A549 (cell line): ENCODE measurements around the gene NEURL3. TPM values are rescaled to one million over a fixed set of nuclear protein-coding genes. Genes with fewer than 3 reads are reported as not detected.
A peak's percentile ranks its signal among the peaks of the same experiment; 100 is the strongest.

ENCODE experiments used
- ATAC-seq, 2 experiments: fragments of 200-7000 bp in 1 of 2; fragments of >200 bp in 1 of 2; cut with Nextera tagmentation in 1 of 2; cut with Tn5 transposase in 1 of 2; 3 replicates each; pipeline versions ENCODE4 v1.8.0 to v1.9.1; 2018 to 2020; ENCODE audit warnings: mild to moderate bottlenecking in 1 of 2, moderate library complexity in 1 of 2
- CTCF ChIA-PET: fragments of 300-600 bp; sonication (Branson Sonifier 250); formaldehyde crosslinking; extraction: SDS; loops from one replicate; lab custom pipeline; 2021; ENCODE audit warnings: antibody characterized with exemption, inconsistent platforms; lab: Yijun Ruan, JAX
- POLR2A ChIA-PET: fragments of 350-600 bp; formaldehyde crosslinking; extraction: SDS; loops from one replicate; lab custom pipeline; 2021; ENCODE audit warnings: antibody characterized with exemption, inconsistent platforms; lab: Yijun Ruan, JAX
- DNase-seq, 2 experiments: peaks; one replicate each; pipeline versions ENCODE4 v3.0.0 to v3.0.0-alpha.2; 2011 to 2016; ENCODE audit warnings: low read depth in 1 of 2, low spot score in 1 of 2
- FAIRE-seq: peaks from 2 replicates; lab custom pipeline; 2011; peaks lifted over from hg19 to GRCh38; lab: Jason Lieb, UNC
- H3K27ac ChIP-seq, 2 experiments: fragments of >200 bp; sonication (Bioruptor Twin); formaldehyde crosslinking; 3 replicates each; pipeline ENCODE4 v1.5.1; 2016 to 2017
- H3K4me1 ChIP-seq: fragments of >200 bp; sonication (Bioruptor Twin); formaldehyde crosslinking; 3 replicates; pipeline ENCODE4 v1.6.1; 2016
- H3K4me2 ChIP-seq: fragments of >200 bp; sonication (Bioruptor Twin); formaldehyde crosslinking; 3 replicates; pipeline ENCODE4 v1.6.1; 2016
- H3K4me3 ChIP-seq: fragments of >200 bp; sonication (Bioruptor Twin); formaldehyde crosslinking; 3 replicates; pipeline ENCODE4 v1.5.1; 2016
- H3K9me3 ChIP-seq: fragments of >200 bp; sonication (Bioruptor Twin); formaldehyde crosslinking; 3 replicates; pipeline ENCODE4 v1.6.1; 2016
- BHLHE40 ChIP-seq: IDR thresholded peaks from 2 replicates; pipeline ENCODE4 v1.6.1; 2012; ENCODE audit warnings: low read depth, low read length, inconsistent platforms
- CEBPB ChIP-seq, 2 experiments: fragments of >200 bp in 1 of 2; sonication (Bioruptor Twin) in 1 of 2; formaldehyde crosslinking in 1 of 2; IDR thresholded peaks; 2 replicates each; pipeline ENCODE4 v1.6.1; 2012 to 2016
- CTCF ChIP-seq: fragments of >200 bp; sonication (Bioruptor Twin); formaldehyde crosslinking; IDR thresholded peaks from 3 replicates; pipeline ENCODE4 v1.5.1; 2016
- E2F6 ChIP-seq: IDR thresholded peaks from 2 replicates; pipeline ENCODE4 v1.6.1; 2012; ENCODE audit warnings: low read depth, borderline replicate concordance
- EHMT2 ChIP-seq: fragments of 200-600 bp; sonication (generic); IDR thresholded peaks from 2 replicates; pipeline ENCODE4 v1.6.1; 2016; ENCODE audit warnings: antibody characterized with exemption, low read depth, mild to moderate bottlenecking, moderate library complexity
- ELK1 ChIP-seq: fragments of 150-350 bp; IDR thresholded peaks from 2 replicates; pipeline ENCODE4 v1.6.1; 2014; ENCODE audit warnings: low read depth, mild to moderate bottlenecking, low read length
- ESRRA ChIP-seq: fragments of 150-350 bp; IDR thresholded peaks from 2 replicates; pipeline ENCODE4 v1.6.1; 2014; ENCODE audit warnings: mild to moderate bottlenecking, low read length, borderline replicate concordance
- FOSB ChIP-seq: fragments of 250-450 bp; sonication (Bioruptor Pico); IDR thresholded peaks from 2 replicates; pipeline ENCODE4 v1.5.0; 2020; ENCODE audit warnings: mild to moderate bottlenecking, moderate library complexity
- GATA3 ChIP-seq: IDR thresholded peaks from 2 replicates; pipeline ENCODE4 v1.6.1; 2012; ENCODE audit warnings: borderline replicate concordance
- HES2 ChIP-seq: fragments of >200 bp; sonication (Bioruptor Twin); formaldehyde crosslinking; IDR thresholded peaks from 2 replicates; pipeline ENCODE4 v1.6.1; 2016
- HMGXB4 ChIP-seq: fragments of 250-450 bp; sonication (Bioruptor Pico); IDR thresholded peaks from 2 replicates; pipeline ENCODE4 v1.5.0; 2021; ENCODE audit warnings: mild to moderate bottlenecking, moderate library complexity, borderline replicate concordance
- HOXB13 ChIP-seq: fragments of 250-450 bp; sonication (Bioruptor Pico); IDR thresholded peaks from 2 replicates; pipeline ENCODE4 v1.5.0; 2020; ENCODE audit warnings: low read depth, mild to moderate bottlenecking, moderate library complexity
- HOXB5 ChIP-seq: fragments of 250-450 bp; sonication (Bioruptor Pico); IDR thresholded peaks from 2 replicates; pipeline ENCODE4 v1.5.0; 2020; ENCODE audit warnings: mild to moderate bottlenecking, moderate library complexity
- JUN ChIP-seq, 2 experiments: fragments of >200 bp; sonication (Bioruptor Twin); formaldehyde crosslinking; IDR thresholded peaks; 2 replicates in 1 of 2; 3 replicates in 1 of 2; pipeline ENCODE4 v1.6.1; 2016 to 2017
- JUNB ChIP-seq: fragments of >200 bp; sonication (Bioruptor Twin); formaldehyde crosslinking; IDR thresholded peaks from 2 replicates; pipeline ENCODE4 v1.6.1; 2016
- KDM1A ChIP-seq: fragments of 200-600 bp; sonication (generic); IDR thresholded peaks from 2 replicates; pipeline ENCODE4 v1.6.1; 2016; ENCODE audit warnings: low read depth, mild to moderate bottlenecking
- KDM5A ChIP-seq: fragments of 200-600 bp; sonication (generic); IDR thresholded peaks from 2 replicates; pipeline ENCODE4 v1.6.1; 2016; ENCODE audit warnings: antibody characterized with exemption, mild to moderate bottlenecking
- POLR2AphosphoS2 ChIP-seq: conservative IDR thresholded peaks from 2 replicates; pipeline ENCODE4 v1.6.1; 2012; ENCODE audit warnings: low read length, improper control_type of control experiment, inconsistent platforms
- RAD21 ChIP-seq, 2 experiments: fragments of >200 bp in 1 of 2; sonication (Bioruptor Twin) in 1 of 2; formaldehyde crosslinking in 1 of 2; IDR thresholded peaks in 1 of 2; conservative IDR thresholded peaks in 1 of 2; 2 replicates in 1 of 2; 3 replicates in 1 of 2; pipeline ENCODE4 v1.6.1; 2012 to 2018; ENCODE audit warnings: inconsistent platforms in 1 of 2
- RARB ChIP-seq: fragments of 250-450 bp; sonication (Bioruptor Pico); IDR thresholded peaks from 2 replicates; pipeline ENCODE4 v1.8.0; 2021; ENCODE audit warnings: mild to moderate bottlenecking, moderate library complexity
- RCOR1 ChIP-seq: fragments of 150-350 bp; IDR thresholded peaks from 2 replicates; pipeline ENCODE4 v1.6.1; 2014; ENCODE audit warnings: antibody characterized with exemption, low read length, low read depth
- SMC3 ChIP-seq: fragments of >200 bp; sonication (Bioruptor Twin); formaldehyde crosslinking; IDR thresholded peaks from 3 replicates; pipeline ENCODE4 v1.6.1; 2018; ENCODE audit warnings: inconsistent platforms
- TFCP2L1 ChIP-seq: fragments of 250-450 bp; sonication (Bioruptor Pico); IDR thresholded peaks from 2 replicates; pipeline ENCODE4 v1.5.0; 2021; ENCODE audit warnings: mild to moderate bottlenecking
- TP53 ChIP-seq: fragments of 250-450 bp; sonication (Bioruptor Pico); IDR thresholded peaks from 2 replicates; pipeline ENCODE4 v1.5.0; 2021; ENCODE audit warnings: mild to moderate bottlenecking, moderate library complexity
- WGBS: methylation state at CpG from one replicate; pipeline ENCODE4 v1.1.6; 2017; ENCODE audit errors: missing lambda C conversion rate; 5-methylcytosine and 5-hydroxymethylcytosine counted together
- polyA plus RNA-seq, 4 experiments: library from polyadenylated mRNA; depleted of rRNA in 3 of 4; stranded (reverse); fragments of >200 nt; fragmentation: RNase III in 1 of 4; extraction: RNeasy Plus Mini Kit Qiagen cat#74134 plus additional on column Dnase treatment in 1 of 4; gene quantifications; 2 replicates in 3 of 4; 3 replicates in 1 of 4; pipeline ENCODE4 v1.2.3, GENCODE V29; 2011 to 2017

The NEURL3 gene
- polyA plus RNA-seq, 2 of the 4 experiments (the other 2 are of a cell fraction) = 0.28 to 0.44 TPM

GRCh38 chr2:96494188-96494587 is 11.0 kb downstream of the NEURL3 start:
- FAIRE-seq = no peak
- Histone ChIP-seq H3K4me3 (no peak overlapping the region), H3K9me3 (peaks cover 4% of the 10 kb centered on the region; the same call in 1 of the 3 replicates), H3K4me2 (no peak overlapping the region), H3K27ac (no peak overlapping the region), H3K4me1 (no peaks in the 10 kb centered on the region)
- WGBS = 67% methylated on average over 1 of the region's 1 CpG
- TF ChIP-seq BHLHE40 = no peak
- no peak for ATAC-seq
- ChIA-PET POLR2A (no interaction called here), CTCF (no interaction called here)
- no peak for DNase-seq

- TF ChIP-seq E2F6 (no peak), CTCF (no peak), RAD21 (conservative IDR thresholded peaks at IDR 0.05 in 1 of 2, IDR thresholded peaks at IDR 0.05 in 1 of 2) (no peak), EHMT2 (no peak), HMGXB4 (no peak), SMC3 (no peak), RCOR1 (no peak), BHLHE40 (no peak), RARB (CRISPR knock-in tag) (no peak), POLR2AphosphoS2 (no peak), HES2 (no peak), GATA3 (no peak)
- TF ChIP-seq, all 56 proteins: peak for 0
- Histone ChIP-seq H3K4me1 (no peaks in the 10 kb centered on the region), H3K9me3 (peaks cover 4% of the 10 kb centered on the region; the same call in 1 of the 3 replicates), H3K27ac (no peak overlapping the region), H3K4me2 (no peak overlapping the region; the same call in 2 of the 3 replicates), H3K4me3 (no peak overlapping the region)
- DNase-seq = peak; percentile 23 to 42
- CTCF ChIA-PET = interaction anchor here (0.6 to 1.8 kb wide), 3 partner anchors 17 to 86 kb away, joined by 3 to 4 read pairs (median 3); no protein-coding TSS in a partner anchor
- WGBS = 36% methylated on average over 5 of the region's 5 CpGs
- peak; percentile 58 to 66; a peak in 3 of 6 replicates for ATAC-seq
- FAIRE-seq = no peak
- POLR2A ChIA-PET = no interaction called here
Observed at GRCh38 chr2:96493072-96493471, 12.1 kb downstream of the NEURL3 start.

GRCh38 chr2:96491860-96492497 is 13.2 kb downstream of the NEURL3 start:
- TF ChIP-seq FOSB (CRISPR knock-in tag) (no peak), HOXB13 (CRISPR knock-in tag) (no peak), CEBPB (IDR thresholded peaks at IDR 0.05) (no peak), KDM5A (no peak), JUNB (no peak), HOXB5 (no peak), ESRRA (no peak), TP53 (CRISPR knock-in tag) (no peak), KDM1A (no peak), TFCP2L1 (CRISPR knock-in tag) (no peak), BHLHE40 (no peak), ELK1 (no peak), HES2 (no peak), JUN (IDR thresholded peaks at IDR 0.05) (no peak)
- TF ChIP-seq, all 56 proteins: peak for 0
- FAIRE-seq = no peak
- ChIA-PET POLR2A (no interaction called here), CTCF (interaction anchor here (1.6 to 1.8 kb wide), 2 partner anchors 16 to 85 kb away, joined by 3 to 4 read pairs; no protein-coding TSS in a partner anchor)
- no peak overlapping the region for H3K4me2 ChIP-seq
- peaks cover 4% of the 10 kb centered on the region; the same call in 1 of the 3 replicates for H3K9me3 ChIP-seq
- no peak overlapping the region for H3K27ac ChIP-seq
- no peak for ATAC-seq
- WGBS = 82% methylated on average over 1 of the region's 1 CpG
- DNase-seq = no peak
- H3K4me3 ChIP-seq = no peak overlapping the region
- no peaks in the 10 kb centered on the region for H3K4me1 ChIP-seq
